NCI-H345 treated with DMSO at 0.1 percent for 48 hours (cell line): ENCODE measurements around the gene PCNX3.
"Not testable (repeated sequence)": the region's sequence is repeated elsewhere in the genome, so short reads cannot be mapped to it uniquely, and the experiment has no call there.

Source experiments
- DNase-seq: peaks from one replicate; lab custom pipeline; 2025; ENCODE audit not compliant: unreplicated experiment; lab: John Stamatoyannopoulos, UW

PCNX3 gene

GRCh38 chr11:65653229-65654225 is 38.0 kb downstream of the PCNX3 start:
- peak; percentile 49 for DNase-seq

DNA sequence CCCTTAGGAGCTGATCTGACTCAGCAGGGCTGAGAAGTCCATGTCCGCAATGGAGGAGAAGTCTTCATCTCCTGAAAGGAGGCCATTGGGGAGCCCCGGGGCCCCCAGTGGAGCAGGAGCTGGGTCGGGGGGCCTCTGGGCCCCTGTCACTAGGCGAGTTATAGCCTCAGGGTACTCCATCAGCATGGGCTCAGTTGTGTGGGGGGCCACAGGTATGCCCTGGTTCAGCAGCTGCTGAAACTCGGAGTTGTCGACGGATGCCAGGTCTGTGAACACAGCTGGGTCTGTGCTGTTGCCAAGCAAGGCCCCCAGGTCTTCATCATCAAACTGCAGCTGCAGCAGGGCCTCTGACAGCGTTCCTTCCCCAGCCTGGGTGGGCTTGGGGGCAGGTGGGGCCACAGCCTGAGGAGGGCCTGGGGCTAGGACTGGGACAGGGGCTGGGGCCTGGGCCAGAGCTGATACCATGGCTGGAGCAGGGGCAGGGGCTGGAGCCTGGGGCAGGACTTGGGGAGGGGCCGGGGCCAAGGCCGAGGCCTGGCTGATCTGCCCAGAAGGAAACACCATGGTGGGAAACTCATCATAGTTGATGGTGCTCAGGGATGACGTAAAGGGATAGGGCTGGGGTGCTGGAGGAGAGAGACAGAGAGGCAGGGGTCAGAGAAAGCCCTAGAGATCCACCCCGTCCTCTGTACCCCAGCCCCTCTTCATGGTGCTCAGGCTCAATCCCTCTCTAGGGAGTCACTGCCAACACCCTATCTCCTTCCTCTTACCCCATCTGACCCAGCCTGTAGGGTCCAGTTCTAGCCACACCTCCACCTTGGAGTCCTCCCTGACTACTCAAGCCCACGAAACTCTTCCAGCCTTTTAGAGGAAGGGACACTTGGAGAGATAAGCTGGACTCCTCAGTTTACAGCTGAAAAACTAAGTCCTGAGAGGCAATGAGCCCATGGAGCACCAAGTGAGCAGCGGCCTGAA is 39.1 kb downstream of the PCNX3 start:
- no peak for DNase-seq

DNA sequence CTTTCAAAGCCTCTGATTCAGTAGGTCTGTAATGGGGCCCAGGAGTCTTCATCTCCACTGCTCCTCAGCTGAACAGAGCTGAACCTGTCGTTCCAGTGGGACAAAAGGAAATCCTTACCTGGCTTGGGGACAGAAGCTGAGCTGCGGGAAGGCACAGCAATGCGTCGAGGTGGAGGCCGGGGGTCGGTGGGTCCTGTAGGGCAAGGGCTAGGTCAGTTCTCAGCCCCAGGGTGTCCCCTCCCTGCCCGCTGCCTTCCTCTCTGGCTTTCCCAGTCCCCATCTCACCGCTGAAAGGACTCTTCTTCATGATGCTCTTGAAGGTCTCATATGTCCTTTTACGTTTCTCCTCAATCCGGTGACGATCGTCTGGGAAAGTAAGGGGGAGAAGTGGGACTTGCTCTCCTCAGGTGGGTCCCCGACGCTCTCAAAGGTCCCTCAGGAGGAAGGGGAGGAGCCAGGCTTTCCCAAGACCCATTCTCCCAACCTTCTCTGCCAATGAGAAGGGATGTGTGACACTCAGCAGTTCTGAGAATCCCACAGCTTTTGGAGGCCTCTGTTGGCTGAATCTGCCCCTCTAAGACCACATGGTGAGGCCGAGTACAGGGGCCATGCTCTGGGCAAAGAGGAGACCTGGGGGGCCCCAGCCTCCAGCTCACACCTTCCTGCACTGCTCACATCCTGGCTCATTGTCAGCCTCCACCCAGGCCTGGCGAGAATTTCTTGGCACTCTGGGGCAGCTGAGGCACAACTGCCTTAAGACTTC is 40.2 kb downstream of the PCNX3 start:
- DNase-seq = no peak

DNA sequence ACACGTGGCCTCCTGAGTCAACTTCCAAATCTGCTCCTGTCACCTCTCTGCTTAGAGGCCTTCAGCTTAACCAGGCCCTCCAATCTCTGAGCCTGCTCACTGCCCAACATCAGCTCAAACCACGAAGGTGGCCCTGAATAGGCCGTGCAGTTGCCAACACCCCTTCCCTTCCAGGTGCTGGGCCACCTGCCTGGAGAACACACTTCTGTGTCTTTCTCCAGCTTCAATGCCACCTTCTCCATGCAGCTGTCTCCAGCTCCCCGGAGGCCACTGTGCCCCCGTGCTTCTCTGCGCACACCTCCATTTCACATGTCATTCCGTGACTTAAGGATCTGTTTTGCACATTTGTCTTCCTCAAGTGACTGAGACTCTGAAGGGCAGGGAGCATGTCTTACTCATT is 41.9 kb downstream of the PCNX3 start:
- no peak for DNase-seq

DNA sequence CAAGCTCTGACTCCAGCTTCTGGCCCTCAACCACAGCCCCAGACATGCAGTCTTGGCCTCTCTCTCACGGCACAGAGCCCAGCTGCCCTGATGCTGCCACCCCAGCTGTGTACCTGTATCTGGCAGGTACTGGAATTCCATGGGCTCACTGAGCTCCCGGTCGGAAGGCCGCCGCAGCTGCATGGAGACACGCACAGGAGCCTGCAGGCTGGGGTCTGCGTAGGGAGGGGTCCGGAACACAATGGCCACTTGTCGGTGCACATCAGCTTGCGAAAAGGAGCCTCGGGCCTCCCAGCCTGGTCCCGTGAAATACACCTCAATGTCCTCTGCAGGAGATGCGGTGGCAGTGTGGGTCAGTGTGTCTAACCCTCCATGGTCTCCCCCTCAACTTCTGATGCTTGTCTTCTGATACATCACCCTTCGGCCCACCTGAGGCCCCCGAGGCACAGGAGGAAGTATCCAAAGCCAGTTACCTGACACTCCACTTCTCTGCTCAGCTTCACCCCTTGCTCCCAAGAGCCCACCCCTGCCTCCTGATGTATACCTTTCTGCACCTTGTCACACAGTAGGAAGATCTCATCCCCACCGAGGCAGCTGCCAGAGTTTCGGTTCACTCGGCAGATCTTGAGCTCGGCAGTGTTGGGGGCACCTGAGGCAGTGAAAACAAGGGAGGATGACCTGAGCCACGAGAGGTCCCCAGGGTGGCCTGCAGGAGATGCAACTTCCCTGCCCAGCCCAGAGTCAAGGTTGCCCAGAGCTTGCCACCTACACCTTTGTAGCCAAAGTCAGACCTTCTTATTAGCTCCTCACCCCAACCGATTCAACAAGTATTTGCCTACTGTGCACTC is 42.8 kb downstream of the PCNX3 start:
- no peak for DNase-seq

DNA sequence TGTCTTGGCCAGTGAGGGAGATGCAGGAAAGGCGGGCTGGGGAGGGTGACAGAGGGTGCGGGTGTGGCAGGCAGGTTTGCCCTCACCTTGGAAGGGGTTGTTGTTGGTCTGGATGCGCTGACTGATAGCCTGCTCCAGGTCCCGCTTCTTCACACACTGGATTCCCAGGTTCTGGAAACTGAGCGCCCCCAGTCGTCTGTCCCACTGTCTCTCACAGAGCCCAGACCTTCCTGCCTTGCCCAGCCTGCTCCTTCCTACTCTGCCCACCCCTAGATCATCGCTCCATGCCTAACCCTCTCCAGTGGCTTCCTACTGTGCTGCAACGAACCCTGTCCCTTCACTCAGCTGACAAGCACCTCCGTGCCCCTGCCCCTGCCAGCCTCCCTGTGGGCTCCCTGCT is 44.5 kb downstream of the PCNX3 start:
- no peak for DNase-seq

DNA sequence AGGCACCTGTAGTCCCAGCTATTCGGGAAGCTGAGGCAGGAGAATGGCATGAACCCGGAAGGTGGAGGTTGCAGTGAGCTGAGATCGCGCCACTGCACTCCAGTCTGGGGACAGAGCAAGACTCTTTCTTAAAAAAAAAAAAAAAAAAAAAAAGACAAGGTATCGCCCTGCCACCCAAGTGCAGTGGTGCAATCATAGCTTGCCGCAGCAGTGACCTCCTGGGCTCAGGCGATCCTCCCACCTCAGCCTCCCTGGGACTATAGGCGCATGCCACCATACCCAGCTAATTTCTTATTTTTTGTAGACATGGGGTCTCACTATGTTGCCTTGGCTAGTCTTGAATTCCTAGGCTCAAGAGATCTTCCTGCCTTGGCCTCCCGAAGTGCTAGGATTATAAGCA is 45.3 kb downstream of the PCNX3 start:
- not testable (repeated sequence) for DNase-seq

GRCh38 chr11:65661599-65662246 is 46.1 kb downstream of the PCNX3 start:
- no peak for DNase-seq

GRCh38 chr11:65662247-65662798 is 46.7 kb downstream of the PCNX3 start:
- no peak for DNase-seq

GRCh38 chr11:65662799-65663638 is 47.4 kb downstream of the PCNX3 start, which contains the start of gene RELA:
Gene RELA, minus strand, starts transcription at chr11:65662916. Its CDS starts 84 bp downstream, at chr11:65662832.
- peak; percentile 68 for DNase-seq

DNA sequence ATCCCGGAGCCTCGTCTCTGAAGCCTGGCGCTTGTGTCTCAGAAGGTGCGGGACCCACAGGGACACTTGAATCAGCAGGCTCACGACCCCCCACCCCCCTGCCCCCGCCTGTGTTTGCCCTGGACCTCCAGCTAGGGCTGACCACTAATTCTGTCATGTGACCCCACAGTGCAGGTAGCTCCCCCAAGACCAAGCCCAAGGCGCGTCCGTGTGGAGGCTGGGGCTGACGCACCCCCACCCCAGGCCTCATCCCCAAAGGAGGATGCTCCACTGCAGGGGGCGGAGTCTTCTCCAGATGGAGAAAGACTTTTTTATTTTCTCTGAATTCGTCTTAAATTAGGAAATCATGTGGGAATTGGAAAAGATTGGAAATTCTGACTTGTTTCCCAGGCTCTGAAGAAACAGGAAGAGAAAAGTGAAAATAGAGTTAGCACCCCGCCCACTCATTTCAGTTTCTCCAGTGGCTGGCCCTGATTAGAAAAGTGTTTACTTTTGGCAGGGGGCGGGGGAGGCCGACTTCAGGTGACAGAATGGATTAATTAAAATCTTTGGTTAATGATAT is 48.1 kb downstream of the PCNX3 start:
- DNase-seq = no peak

DNA sequence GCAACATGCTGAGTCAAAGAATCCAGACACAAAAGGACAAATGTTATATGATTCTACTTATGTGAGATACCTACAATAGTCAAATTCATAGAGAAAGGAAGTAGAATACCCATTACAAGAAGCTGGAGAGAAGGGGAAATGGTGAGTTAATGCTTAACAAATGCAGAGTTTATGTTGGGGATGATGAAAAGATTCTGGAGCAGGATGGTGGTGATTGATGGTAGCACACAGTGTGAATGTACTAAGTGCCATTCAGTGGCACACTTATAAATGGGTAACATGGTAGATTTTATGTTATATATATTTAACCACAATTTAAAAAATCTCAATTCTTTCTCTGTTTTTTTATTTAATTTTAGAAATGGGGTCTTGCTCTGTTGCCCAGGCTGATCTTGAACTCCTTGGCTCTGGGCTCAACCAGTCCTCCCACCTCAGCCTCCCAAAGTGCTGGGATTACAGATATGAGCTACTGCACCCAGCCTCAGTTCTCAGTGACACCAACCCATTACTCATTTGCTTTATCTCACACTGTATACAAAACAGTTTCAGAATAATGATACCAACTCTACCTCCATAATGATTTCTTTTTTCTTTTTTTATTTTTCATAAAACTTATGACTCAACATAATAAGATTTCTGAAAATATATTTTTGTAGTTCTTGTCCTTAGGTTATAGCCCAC is 56.7 kb downstream of the PCNX3 start:
- no peak for DNase-seq

- no peak for DNase-seq
Observed at GRCh38 chr11:65672982-65673381, 57.4 kb downstream of the PCNX3 start.

- DNase-seq = no peak
Observed at GRCh38 chr11:65680192-65680743, 64.7 kb downstream of the PCNX3 start.

GRCh38 chr11:65683480-65683879 is 67.9 kb downstream of the PCNX3 start:
- not testable (repeated sequence) for DNase-seq

- DNase-seq = no peak
Observed at GRCh38 chr11:65685981-65686380, 70.4 kb downstream of the PCNX3 start.
